Stimulated activated CD4-positive, alpha-beta T cell treated with anti-CD3 and anti-CD28 coated beads, Interleukin-4, amount 100 ng/mL, for 4 hours (primary cell): ENCODE results near the gene PPFIA2.

Experiments used
- DNase-seq, 2 experiments: peaks; one replicate each; pipeline ENCODE4 v3.0.0-alpha.2; 2020

The PPFIA2 gene

DNA sequence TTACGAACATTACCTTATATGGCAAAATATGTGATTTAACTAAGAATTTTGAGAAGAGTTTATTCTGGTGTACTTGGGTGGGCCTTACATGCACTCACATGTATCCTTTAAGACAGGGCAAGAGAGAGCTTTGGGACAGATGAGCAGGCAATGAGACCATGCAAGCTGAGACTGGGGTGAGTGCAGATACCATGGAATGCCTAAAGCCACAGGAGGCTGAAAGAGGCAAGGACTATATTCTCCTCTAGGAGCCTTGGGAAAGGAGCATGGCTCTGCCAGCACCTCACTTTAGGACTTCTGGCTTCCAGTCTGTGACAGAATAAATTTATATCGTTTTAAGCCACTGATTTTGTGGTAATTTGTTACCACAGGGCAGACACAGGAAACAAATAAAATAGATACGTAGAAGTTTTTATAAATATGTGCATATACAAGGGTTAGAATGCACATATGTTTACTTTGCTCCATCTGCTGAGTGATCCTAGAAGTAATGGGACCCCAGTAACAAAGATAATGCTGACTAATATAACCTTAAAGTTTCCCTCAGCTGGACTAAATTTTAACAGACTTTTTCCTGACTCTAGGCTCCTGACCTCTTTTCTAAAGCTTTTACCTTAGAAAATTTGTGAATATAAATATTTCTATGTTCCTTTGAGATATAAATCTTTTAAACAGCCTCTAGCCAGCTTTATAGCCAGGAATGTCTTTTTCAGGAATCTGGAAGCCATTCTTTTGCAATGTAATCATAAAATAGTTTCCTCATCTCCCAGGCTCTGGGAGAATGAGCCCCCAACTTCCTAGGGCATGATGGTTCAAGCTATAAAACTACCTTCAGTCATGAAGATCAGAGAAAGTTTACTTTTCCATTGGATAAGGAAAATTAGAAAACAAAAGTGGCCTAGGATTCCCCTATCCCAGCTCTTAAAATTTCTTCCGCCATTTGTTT is 216.8 kb downstream of the PPFIA2 start:
- no peak for DNase-seq

- DNase-seq: no peak
These were observed 218.0 kb downstream of the PPFIA2 start for GRCh38 chr12:81541121-81541520.

DNA sequence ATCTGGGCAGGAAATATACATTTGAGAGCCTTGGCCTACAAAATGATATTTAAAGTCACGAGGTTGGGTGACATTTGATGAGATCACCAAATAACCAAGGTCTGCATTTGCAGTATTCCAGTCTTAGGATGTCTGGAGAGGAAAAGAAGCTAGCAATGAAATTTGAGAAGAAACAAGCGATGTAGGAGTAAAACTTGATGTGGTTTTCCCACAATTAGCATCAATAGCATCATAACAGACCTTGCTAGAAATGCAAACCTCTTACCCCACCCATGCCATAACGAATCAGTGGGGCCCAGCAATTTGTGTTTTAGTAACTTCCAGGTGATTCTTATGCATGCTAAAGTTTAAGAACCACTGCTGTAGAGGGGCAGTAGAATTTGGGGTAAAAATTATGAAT is 219.9 kb downstream of the PPFIA2 start:
- DNase-seq: no peak

DNA sequence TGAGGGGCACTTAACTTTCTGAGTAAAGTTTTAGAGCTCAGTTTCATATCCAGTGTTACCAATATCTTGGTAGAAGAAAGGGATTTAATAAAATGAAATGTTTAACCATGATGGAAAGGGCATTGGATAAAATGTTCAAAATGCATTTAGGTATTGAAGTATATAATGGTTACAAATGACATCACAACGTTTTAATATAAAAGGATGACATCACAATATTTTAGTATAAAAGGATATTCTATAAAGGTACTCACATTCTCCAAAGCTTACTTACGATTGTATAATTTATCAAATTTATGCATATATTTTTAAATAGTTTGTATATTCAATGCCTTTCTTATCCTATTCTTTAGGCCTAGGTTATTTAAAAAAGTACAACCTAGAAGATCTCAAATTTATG is 226.1 kb downstream of the PPFIA2 start:
- DNase-seq: no peak

DNA sequence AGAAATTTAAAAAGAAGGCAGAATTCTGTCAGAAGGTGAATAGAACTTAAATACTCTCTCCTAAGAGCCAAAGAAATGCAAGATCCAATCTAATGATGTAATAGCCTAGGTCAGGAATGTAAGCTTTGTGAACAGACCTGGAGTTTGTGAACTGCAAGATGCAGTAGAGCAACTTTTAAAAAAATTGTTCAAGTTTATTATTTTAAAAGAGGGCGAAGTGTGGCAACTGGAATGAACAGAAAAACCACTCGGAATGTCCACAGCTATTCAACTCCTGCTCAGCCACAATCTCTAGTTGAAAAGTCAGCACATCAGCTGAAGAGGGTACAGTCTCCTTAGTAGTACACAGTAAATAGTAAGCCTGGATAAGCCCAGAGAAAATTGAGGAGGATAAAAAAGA is 228.8 kb downstream of the PPFIA2 start:
- no peak for DNase-seq

- no peak for DNase-seq
These were observed 238.8 kb downstream of the PPFIA2 start for GRCh38 chr12:81520064-81520945.

- DNase-seq: no peak
These were observed 240.5 kb downstream of the PPFIA2 start for GRCh38 chr12:81518638-81519037.

GRCh38 chr12:81517296-81517695 is 241.9 kb downstream of the PPFIA2 start:
- no peak for DNase-seq

DNA sequence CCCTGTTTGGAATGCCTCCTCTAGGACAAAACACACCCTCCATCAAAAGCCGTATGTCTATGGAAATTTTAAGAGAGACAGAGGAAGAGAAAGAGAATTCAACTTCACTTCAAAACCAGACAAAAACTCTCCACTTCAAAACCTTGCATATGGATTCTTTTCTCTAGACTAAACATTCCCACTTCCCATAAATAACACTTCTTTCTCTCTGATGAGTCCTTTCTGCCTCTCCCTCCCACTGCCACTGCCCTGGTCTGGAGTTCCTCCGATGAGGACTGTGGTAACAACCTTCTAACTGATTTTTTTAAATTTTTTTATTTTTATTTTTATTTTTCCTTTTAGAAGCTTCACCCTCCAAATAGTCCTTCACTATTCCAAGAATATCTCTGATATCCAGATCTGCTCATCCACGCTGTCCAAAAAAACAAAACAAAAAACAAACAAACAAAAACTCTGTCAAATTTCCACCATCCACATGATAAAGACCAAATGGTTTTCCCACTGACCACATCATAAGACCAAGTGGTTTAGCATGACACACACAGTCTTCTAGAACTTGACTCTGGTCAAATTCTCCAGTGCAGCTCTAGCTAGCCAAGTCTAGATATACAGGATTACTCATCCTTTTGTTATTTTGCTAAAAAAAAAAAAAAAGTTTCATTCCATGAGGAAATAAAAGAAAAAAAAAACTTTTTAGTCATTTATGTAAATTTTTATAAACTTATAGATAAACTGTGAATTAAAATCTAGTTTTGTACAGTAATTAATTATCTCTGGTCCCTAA is 256.0 kb downstream of the PPFIA2 start:
- DNase-seq: no peak

- DNase-seq: no peak
These were observed 258.4 kb downstream of the PPFIA2 start for GRCh38 chr12:81500788-81501187.

- no peak for DNase-seq
These were observed 259.3 kb downstream of the PPFIA2 start for GRCh38 chr12:81499809-81500208.

- DNase-seq: no peak
These were observed 266.9 kb downstream of the PPFIA2 start for GRCh38 chr12:81492131-81492720.

GRCh38 chr12:81472934-81473333 is 286.2 kb downstream of the PPFIA2 start:
- no peak for DNase-seq

GRCh38 chr12:81470923-81471322 is 288.2 kb downstream of the PPFIA2 start:
- DNase-seq: no peak

GRCh38 chr12:81468206-81468605 is 290.9 kb downstream of the PPFIA2 start:
- DNase-seq: no peak

GRCh38 chr12:81465876-81466275 is 293.3 kb downstream of the PPFIA2 start:
- DNase-seq: no peak

GRCh38 chr12:81465191-81465590 is 294.0 kb downstream of the PPFIA2 start:
- no peak for DNase-seq

- DNase-seq: no peak
These were observed 298.0 kb downstream of the PPFIA2 start for GRCh38 chr12:81461163-81461562.

DNA sequence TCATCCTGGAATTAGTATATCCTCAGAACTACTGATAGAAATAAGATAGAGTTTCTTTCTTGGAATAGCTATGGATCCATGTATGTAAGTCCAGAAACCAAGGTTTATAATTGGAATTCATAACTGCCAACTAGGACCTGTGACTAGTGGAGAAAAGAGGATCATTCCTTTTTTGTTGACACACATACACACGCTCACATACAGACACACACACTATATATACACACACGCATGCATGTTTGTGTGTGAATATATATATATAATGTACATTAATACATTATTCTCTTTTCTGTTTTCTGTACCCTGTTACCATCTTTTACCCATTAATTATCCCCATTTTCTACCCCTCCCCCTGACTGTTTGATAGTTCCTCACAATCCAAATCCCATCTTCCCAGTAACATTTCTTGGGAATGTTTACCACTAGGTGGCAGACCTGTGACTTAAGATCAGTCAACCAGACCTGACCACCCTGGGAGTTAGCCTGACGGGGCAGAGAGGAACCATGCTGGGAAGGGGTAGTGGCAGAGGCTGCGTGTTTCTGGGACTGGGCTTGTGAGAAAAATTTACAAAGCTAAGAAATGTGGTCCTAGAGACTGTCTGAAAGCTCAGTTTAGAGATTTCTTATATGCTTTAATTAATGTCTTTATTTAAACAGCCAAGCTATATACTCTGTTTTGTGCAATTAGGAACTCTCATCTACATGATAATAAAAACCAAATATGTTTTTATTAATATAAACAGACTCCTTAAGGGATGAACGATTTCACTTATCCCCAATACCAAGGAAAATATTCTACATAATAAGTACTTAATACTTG is 308.0 kb downstream of the PPFIA2 start:
- no peak for DNase-seq

- DNase-seq: no peak
These were observed 317.5 kb downstream of the PPFIA2 start for GRCh38 chr12:81441629-81442028.

GRCh38 chr12:81440001-81440400 is 319.1 kb downstream of the PPFIA2 start:
- no peak for DNase-seq

DNA sequence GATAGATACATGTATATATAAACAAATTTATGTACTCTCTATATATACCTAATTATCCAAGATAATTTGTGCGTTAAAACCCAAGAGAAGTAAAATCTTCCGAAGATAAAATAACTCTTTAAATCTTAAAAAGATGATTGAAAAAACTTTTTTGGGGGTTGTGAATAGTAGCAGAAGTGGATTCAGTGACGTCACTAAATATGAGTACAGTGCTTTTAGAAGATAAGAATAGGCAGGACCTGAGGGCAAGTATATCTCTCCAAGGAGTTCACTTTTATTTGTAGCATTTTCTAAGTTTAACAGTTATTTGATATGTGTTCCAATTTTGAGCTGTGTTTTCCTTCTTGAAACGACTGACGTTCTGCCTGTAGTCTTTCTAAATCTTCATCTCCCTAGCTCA is 319.8 kb downstream of the PPFIA2 start:
- no peak for DNase-seq
